ENCODE data around the gene ARMC12.

ARMC12 gene

DNA sequence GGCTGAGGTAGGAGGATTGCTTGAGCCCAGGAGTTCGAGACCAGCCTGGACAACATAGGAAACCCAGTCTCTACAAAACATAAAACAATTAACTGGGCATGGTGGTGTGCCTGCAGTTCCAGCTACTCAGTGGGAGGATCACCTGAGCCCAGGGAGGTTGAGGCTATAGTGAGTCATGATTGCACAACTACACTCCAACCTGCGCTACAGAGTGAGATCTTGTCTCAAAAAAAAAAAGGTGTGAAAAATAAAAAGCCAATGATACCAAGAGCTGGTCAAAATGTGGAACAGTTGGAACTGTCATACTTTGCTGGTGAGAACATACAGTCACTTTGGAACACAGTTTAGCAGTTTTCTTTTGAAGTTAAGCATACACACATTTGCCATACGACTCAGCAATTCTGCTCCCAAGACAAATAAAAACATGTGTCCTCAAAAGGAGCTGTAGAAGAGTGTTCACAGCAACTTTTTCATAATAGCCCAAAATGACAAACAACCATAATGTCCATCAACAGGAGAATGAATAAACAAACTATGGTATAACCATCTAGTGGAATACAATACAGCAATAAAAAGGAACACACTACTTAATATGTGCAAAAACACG, 26.5 kb upstream of the ARMC12 start:
- H3K4me3 ChIP-seq (ENCODE audit: low read depth, low read length), result no peak overlapping the region
- DNase-seq (ENCODE audit: low read depth), result peak; percentile 55
- TF ChIP-seq, protein P1, sequence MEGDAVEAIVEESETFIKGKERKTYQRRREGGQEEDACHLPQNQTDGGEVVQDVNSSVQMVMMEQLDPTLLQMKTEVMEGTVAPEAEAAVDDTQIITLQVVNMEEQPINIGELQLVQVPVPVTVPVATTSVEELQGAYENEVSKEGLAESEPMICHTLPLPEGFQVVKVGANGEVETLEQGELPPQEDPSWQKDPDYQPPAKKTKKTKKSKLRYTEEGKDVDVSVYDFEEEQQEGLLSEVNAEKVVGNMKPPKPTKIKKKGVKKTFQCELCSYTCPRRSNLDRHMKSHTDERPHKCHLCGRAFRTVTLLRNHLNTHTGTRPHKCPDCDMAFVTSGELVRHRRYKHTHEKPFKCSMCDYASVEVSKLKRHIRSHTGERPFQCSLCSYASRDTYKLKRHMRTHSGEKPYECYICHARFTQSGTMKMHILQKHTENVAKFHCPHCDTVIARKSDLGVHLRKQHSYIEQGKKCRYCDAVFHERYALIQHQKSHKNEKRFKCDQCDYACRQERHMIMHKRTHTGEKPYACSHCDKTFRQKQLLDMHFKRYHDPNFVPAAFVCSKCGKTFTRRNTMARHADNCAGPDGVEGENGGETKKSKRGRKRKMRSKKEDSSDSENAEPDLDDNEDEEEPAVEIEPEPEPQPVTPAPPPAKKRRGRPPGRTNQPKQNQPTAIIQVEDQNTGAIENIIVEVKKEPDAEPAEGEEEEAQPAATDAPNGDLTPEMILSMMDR (conservative IDR thresholded peaks at IDR 0.05; ENCODE audit: low read depth, low read length), result no peak

GRCh38 chr6:35711731-35712130, 25.1 kb upstream of the ARMC12 start:
- TF ChIP-seq, protein P1 (conservative IDR thresholded peaks at IDR 0.05; ENCODE audit: low read depth, low read length), result no peak
- no peak overlapping the region for H3K4me3 ChIP-seq (ENCODE audit: low read depth, low read length)
- no peak for DNase-seq (ENCODE audit: low read depth)

DNA sequence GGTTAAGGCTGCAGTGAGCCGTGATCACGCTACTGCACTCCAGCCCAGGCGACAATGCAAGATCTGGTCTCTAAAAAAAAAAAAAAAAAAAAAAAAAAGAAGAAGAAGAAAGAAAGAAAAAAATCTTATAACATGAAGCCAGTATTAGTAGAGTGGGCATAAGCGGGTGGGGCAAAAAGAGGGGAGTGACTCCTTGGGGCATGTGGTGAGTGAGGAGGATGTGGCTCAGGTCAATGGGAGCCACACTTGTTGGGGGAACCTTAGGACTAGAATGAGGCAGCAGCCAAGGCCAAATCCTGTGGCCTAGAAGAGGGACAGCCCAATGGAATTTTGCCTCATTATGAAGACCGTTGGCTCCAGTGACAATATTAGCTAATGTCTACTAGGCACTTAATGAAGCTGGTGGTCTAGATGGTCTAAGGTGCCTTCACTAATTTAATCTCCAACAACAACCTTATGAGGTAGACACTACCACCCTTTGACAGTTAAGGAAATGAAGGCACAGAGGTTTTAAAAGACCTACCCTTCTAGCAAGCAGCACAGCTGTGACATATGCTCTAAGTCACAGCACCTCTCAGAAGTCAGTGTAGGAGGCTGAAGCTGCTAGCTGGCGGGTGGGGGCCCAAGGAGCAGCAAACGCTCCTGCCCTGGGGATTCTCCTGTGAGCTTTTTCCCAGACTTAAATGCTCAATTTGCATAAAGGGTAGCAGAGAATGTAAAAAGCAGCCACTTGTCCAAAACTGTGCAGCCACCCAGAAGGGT, 23.6 kb upstream of the ARMC12 start:
- no peak for DNase-seq (ENCODE audit: low read depth)
- TF ChIP-seq, protein P1 (conservative IDR thresholded peaks at IDR 0.05; ENCODE audit: low read depth, low read length), result no peak
- H3K4me3 ChIP-seq (ENCODE audit: low read depth, low read length), result no peak overlapping the region

- no peak for DNase-seq (ENCODE audit: low read depth)
- no peak overlapping the region for H3K4me3 ChIP-seq (ENCODE audit: low read depth, low read length)
- TF ChIP-seq, protein P1 (conservative IDR thresholded peaks at IDR 0.05; ENCODE audit: low read depth, low read length), result no peak
Measured at GRCh38 chr6:35716798-35717197, 20.0 kb upstream of the ARMC12 start.

GRCh38 chr6:35717449-35718374, 19.1 kb upstream of the ARMC12 start:
- no peak for DNase-seq (ENCODE audit: low read depth)
- TF ChIP-seq, protein P1 (conservative IDR thresholded peaks at IDR 0.05; ENCODE audit: low read depth, low read length), result no peak
- no peak overlapping the region for H3K4me3 ChIP-seq (ENCODE audit: low read depth, low read length)

GRCh38 chr6:35718375-35718736, 18.5 kb upstream of the ARMC12 start:
- no peak overlapping the region for H3K4me3 ChIP-seq (ENCODE audit: low read depth, low read length)
- TF ChIP-seq, protein P1 (conservative IDR thresholded peaks at IDR 0.05; ENCODE audit: low read depth, low read length), result no peak
- no peak for DNase-seq (ENCODE audit: low read depth)
